PC-3 (cell line): ENCODE results near the gene PLCB2. TPM values are rescaled to one million over a fixed set of nuclear protein-coding genes. Genes with fewer than 3 reads are reported as not detected.

Source experiments
- ATAC-seq: fragments of 200-7000 bp; cut with Tn5 transposase; 2 replicates; pipeline ENCODE4 v1.9.1; 2020; ENCODE audit warnings: mild to moderate bottlenecking, moderate library complexity
- BruUV-seq: library from RNA; stranded (reverse); fragments of 400-500 nt; replicated peaks from 2 replicates; lab custom pipeline; 2021; lab: Mats Ljungman, UMichigan
- CTCF ChIA-PET: fragments of 300-600 bp; sonication (Branson Sonifier 250); formaldehyde crosslinking; loops from one replicate; lab custom pipeline; 2022; ENCODE audit warnings: antibody characterized with exemption; lab: Charles Lee
- POLR2A ChIA-PET: fragments of 300-600 bp; sonication (Branson Sonifier 250); formaldehyde crosslinking; loops from one replicate; lab custom pipeline; 2022; ENCODE audit warnings: antibody characterized with exemption; ENCODE audit not compliant: unreplicated experiment; lab: Charles Lee
- DNase-seq: peaks from one replicate; pipeline ENCODE4 v3.0.0-alpha.2; 2015
- H2AFZ ChIP-seq: fragments of 300-600 bp; sonication (generic); 2 replicates; pipeline ENCODE4 v1.6.0; 2016; ENCODE audit warnings: antibody characterized with exemption, low read length
- H3F3A ChIP-seq: fragments of 300-600 bp; sonication (generic); one replicate; pipeline ENCODE4 v1.6.0; 2017; ENCODE audit warnings: antibody characterized with exemption, low read length, control low read depth, mild to moderate bottlenecking; ENCODE audit not compliant: unreplicated experiment
- H3K27ac ChIP-seq: fragments of 300-600 bp; sonication (generic); 2 replicates; pipeline ENCODE4 v1.5.1; 2016; ENCODE audit warnings: mild to moderate bottlenecking, low read length
- H3K27me3 ChIP-seq: fragments of 300-600 bp; sonication (generic); 2 replicates; pipeline ENCODE4 v1.6.1; 2016; ENCODE audit warnings: low read length, mixed read lengths
- H3K36me3 ChIP-seq: fragments of 300-600 bp; sonication (generic); 2 replicates; pipeline ENCODE4 v1.6.1; 2016; ENCODE audit warnings: low read depth, mixed run types, low read length, mixed read lengths
- H3K4me1 ChIP-seq: fragments of 300-600 bp; sonication (generic); 2 replicates; pipeline ENCODE4 v1.5.1; 2016; ENCODE audit warnings: low read length; ENCODE audit not compliant: insufficient read depth
- H3K4me2 ChIP-seq: fragments of 300-600 bp; sonication (generic); 2 replicates; pipeline ENCODE4 v1.6.0; 2016; ENCODE audit warnings: low read length
- H3K4me3 ChIP-seq: fragments of 300-600 bp; sonication (generic); 2 replicates; pipeline ENCODE4 v1.5.1; 2016; ENCODE audit warnings: mild to moderate bottlenecking, low read length, mixed read lengths
- H3K79me2 ChIP-seq: fragments of 300-600 bp; sonication (generic); 2 replicates; pipeline ENCODE4 v1.6.1; 2017; ENCODE audit warnings: low read length, mixed read lengths
- H3K9ac ChIP-seq: fragments of 300-600 bp; sonication (generic); 2 replicates; pipeline ENCODE4 v1.6.0; 2016; ENCODE audit warnings: mild to moderate bottlenecking, low read length
- H3K9me2 ChIP-seq: fragments of 300-600 bp; sonication (generic); replicated peaks from 2 replicates; pipeline ENCODE4 v1.6.1; 2016; ENCODE audit warnings: mixed run types, low read length, mixed read lengths
- H3K9me3 ChIP-seq: fragments of 300-600 bp; sonication (generic); 2 replicates; pipeline ENCODE4 v1.6.1; 2016; ENCODE audit warnings: low read length, mixed read lengths
- H4K20me1 ChIP-seq: fragments of 300-600 bp; sonication (generic); 2 replicates; pipeline ENCODE4 v1.6.1; 2016; ENCODE audit warnings: low read length, mixed read lengths
- CTCF ChIP-seq: fragments of 300-600 bp; sonication (generic); conservative IDR thresholded peaks from 2 replicates; pipeline ENCODE4 v1.5.1; 2017; ENCODE audit warnings: antibody characterized with exemption, low read depth, mild to moderate bottlenecking, low read length
- EZH2 ChIP-seq: fragments of 300-600 bp; sonication (generic); IDR thresholded peaks from one replicate; pipeline ENCODE4 v1.6.1; 2017; ENCODE audit warnings: antibody characterized with exemption, mild to moderate bottlenecking, low read length; ENCODE audit not compliant: unreplicated experiment
- EZH2phosphoT487 ChIP-seq: fragments of 300-600 bp; sonication (generic); IDR thresholded peaks from 2 replicates; pipeline ENCODE4 v1.6.1; 2018; ENCODE audit warnings: mild to moderate bottlenecking, antibody characterized with exemption, low read length, borderline replicate concordance
- intact Hi-C: fragments of 100-400 bp; cut with micrococcal nuclease; formaldehyde crosslinking; loops from 2 replicates; pipeline ENCODE4 v1.9.0; 2023
- total RNA-seq: library from RNA; depleted of rRNA; stranded (reverse); fragments of >200 nt; gene quantifications from 2 replicates; pipeline ENCODE4 v1.2.3, GENCODE V29; 2014

PLCB2 gene
- total RNA-seq, 1 experiment from 2014 or later, result 3.2 TPM

GRCh38 chr15:40338921-40339620, 31.3 kb upstream of the PLCB2 start:
- intact Hi-C loops, result loop anchor here (1.0 to 5.0 kb wide), 3 partner anchors 18 to 232 kb away; partner anchors contain the start of gene BMF
- BruUV-seq, result TSS peak; percentile 88
- peak; percentile 58 for ATAC-seq
- Histone ChIP-seq H3K9me3 (no peaks in the 10 kb centered on the region), H2AFZ (no peak overlapping the region), H3K9ac (peak overlapping the region; percentile 98), H4K20me1 (no peaks in the 10 kb centered on the region), H3F3A (peaks cover 11% of the 10 kb centered on the region), H3K36me3 (peaks cover 43% of the 10 kb centered on the region), H3K27ac (peak overlapping the region; percentile 100), H3K4me2 (peak overlapping the region; percentile 97), H3K27me3 (no peaks in the 10 kb centered on the region), H3K9me2 (no peaks in the 10 kb centered on the region), H3K4me1 (peaks cover 75% of the 10 kb centered on the region), H3K79me2 (peaks cover 63% of the 10 kb centered on the region), H3K4me3 (peak overlapping the region; percentile 75)
- ChIA-PET POLR2A (interaction anchor here (0.6 to 2.0 kb wide), 3 partner anchors 10 to 67 kb away, joined by 3 to 8 read pairs (median 3); partner anchors contain the start of gene IVD), CTCF (interaction anchor here (0.6 to 2.0 kb wide), 10 partner anchors 11 to 82 kb away, joined by 3 to 10 read pairs (median 4); partner anchors contain the start of genes DISP2 and INAFM2)
- no peak for TF ChIP-seq CTCF
- no peak for TF ChIP-seq EZH2phosphoT487
- no peak for TF ChIP-seq EZH2
- DNase-seq, result peak; percentile 99

- ChIA-PET CTCF (interaction anchor here (0.5 to 2.0 kb wide), 7 partner anchors 10 to 49 kb away, joined by 3 to 10 read pairs (median 4); partner anchors contain the start of gene INAFM2), POLR2A (interaction anchor here (1.1 to 2.0 kb wide), 2 partner anchors 10 to 13 kb away, joined by 3 to 8 read pairs; no protein-coding TSS in a partner anchor)
- Histone ChIP-seq H3F3A (peaks cover 10% of the 10 kb centered on the region), H3K4me3 (peak overlapping the region; percentile 75), H3K27me3 (no peaks in the 10 kb centered on the region), H3K79me2 (peaks cover 63% of the 10 kb centered on the region), H3K36me3 (peaks cover 48% of the 10 kb centered on the region), H3K4me2 (peak overlapping the region; percentile 97), H3K9ac (peak overlapping the region; percentile 98), H3K9me2 (no peaks in the 10 kb centered on the region), H2AFZ (no peak overlapping the region), H3K4me1 (peaks cover 66% of the 10 kb centered on the region), H3K27ac (peak overlapping the region; percentile 100), H4K20me1 (no peaks in the 10 kb centered on the region), H3K9me3 (no peaks in the 10 kb centered on the region)
- no peak for TF ChIP-seq EZH2phosphoT487
- TF ChIP-seq CTCF, result peak; percentile 90
- DNase-seq (peak; percentile 73), ATAC-seq (peak; percentile 3; the same call in 1 of the 2 replicates)
- BruUV-seq, result no TSS peak
- intact Hi-C loops, result loop anchor here (1.0 to 5.0 kb wide), 3 partner anchors 17 to 231 kb away; partner anchors contain the start of gene BMF
These were observed 30.4 kb upstream of the PLCB2 start for GRCh38 chr15:40338041-40338657.
